Adrenal gland (tissue), 12 donors: ENCODE results near the gene SSX2IP. TPM values are rescaled to one million over a fixed set of nuclear protein-coding genes. Genes with fewer than 3 reads are reported as not detected.

Source experiments
- DNase-seq, 7 donors: peaks; one replicate each; pipeline ENCODE4 v3.0.0-alpha.2; 2019 to 2020
- H3K27ac ChIP-seq, 5 donors: fragments of 200-600 bp; sonication (generic) in 4 of 5; 1 replicate in 3 of 5; 2 replicates in 2 of 5; pipeline versions ENCODE4 v1.5.1 to v1.8.0; 2016 to 2020; ENCODE audit warnings: mild to moderate bottlenecking in 1 of 5
- H3K27me3 ChIP-seq: fragments of 200-600 bp; 2 replicates; pipeline ENCODE4 v1.8.0; 2021
- H3K36me3 ChIP-seq, 2 donors: fragments of 200-600 bp; replicated peaks in 1 of 2; 1 replicate in 1 of 2; 2 replicates in 1 of 2; pipeline versions ENCODE4 v1.5.1 to v1.8.0; 2018 to 2022
- H3K4me1 ChIP-seq, 2 donors: fragments of 200-600 bp; replicated peaks in 1 of 2; 1 replicate in 1 of 2; 2 replicates in 1 of 2; pipeline versions ENCODE4 v1.5.1 to v1.8.0; 2018 to 2021
- H3K4me3 ChIP-seq, 4 donors: fragments of 200-600 bp; sonication (generic) in 3 of 4; one replicate each; pipeline ENCODE4 v1.5.1; 2016 to 2018
- H3K9me3 ChIP-seq, 3 donors: fragments of 200-600 bp; sonication (generic) in 1 of 3; replicated peaks in 1 of 3; 1 replicate in 2 of 3; 2 replicates in 1 of 3; pipeline versions ENCODE4 v1.5.1 to v1.8.0; 2016 to 2021
- POLR2A ChIP-seq, 2 donors: fragments of 450-650 bp; IDR thresholded peaks; one replicate each; pipeline ENCODE4 v1.6.1; 2017; ENCODE audit warnings: antibody characterized with exemption in 2 of 2, mild to moderate bottlenecking in 2 of 2, moderate library complexity in 1 of 2
- WGBS, 4 donors: extraction: QIAGEN DNeasy Blood & Tissue Kit in 2 of 4; methylation state at CpG; one replicate each; pipeline versions ENCODE4 v1.1.5 to v1.1.7; 2013 to 2017; 5-methylcytosine and 5-hydroxymethylcytosine counted together
- intact Hi-C, 2 donors: fragments of 100-400 bp; cut with DNase I; formaldehyde crosslinking; loops; one replicate each; pipeline versions ENCODE4 v1.14.1 to v1.15.0; 2022 to 2023
- polyA plus RNA-seq, 3 donors: library from polyadenylated mRNA; stranded (reverse); fragments of 200-250 nt in 2 of 3; fragments of 350-450 nt in 1 of 3; fragmentation: Illumina TruSeq in 1 of 3; extraction: RNeasy Lipid Tissue Mini Kit (QIAGEN cat#74804) in 1 of 3; gene quantifications; one replicate each; pipeline ENCODE4 v1.2.3, GENCODE V29; 2013 to 2014
- total RNA-seq, 9 donors: library from RNA; depleted of rRNA in 4 of 9; stranded (reverse); fragments of >200 nt in 4 of 9; fragments of 120-200 nt in 1 of 9; fragmentation: NEBNext Ultra II Directional in 1 of 9; extraction: Animal tissue kit (Norgen Biotek cat#: 25700) in 1 of 9; gene quantifications; one replicate each; pipeline versions ENCODE4 v1.1.0 to v1.2.4, GENCODE V29; 2013 to 2023
- TF ChIP-seq, protein P1 (sequence below), 6 experiments: fragments of 450-650 bp in 4 of 6; fragments of 200-600 bp in 2 of 6; sonication (generic) in 1 of 6; IDR thresholded peaks; 1 replicate in 5 of 6; 2 replicates in 1 of 6; pipeline versions ENCODE4 v1.5.1 to v1.8.0; 2016 to 2021; ENCODE audit warnings: antibody characterized with exemption in 6 of 6, mild to moderate bottlenecking in 2 of 6, moderate library complexity in 1 of 6
- donor health status: healthy with polysubstance abuse.
- donor health status: Bipolar disorder and iron deficiency.
- donor health status: DM: yes; HTN: yes; CAD: no.
- donor health status: DM: no; HTN: no; CAD: no.
- donor health status: DM: no; HTN: no; CAD: no.
- donor health status: DM: yes; HTN: yes; CAD: no.

SSX2IP gene
- total and polyA plus RNA-seq, 12 donors, result 1.3 to 10.0 (median 4.1) TPM

DNA sequence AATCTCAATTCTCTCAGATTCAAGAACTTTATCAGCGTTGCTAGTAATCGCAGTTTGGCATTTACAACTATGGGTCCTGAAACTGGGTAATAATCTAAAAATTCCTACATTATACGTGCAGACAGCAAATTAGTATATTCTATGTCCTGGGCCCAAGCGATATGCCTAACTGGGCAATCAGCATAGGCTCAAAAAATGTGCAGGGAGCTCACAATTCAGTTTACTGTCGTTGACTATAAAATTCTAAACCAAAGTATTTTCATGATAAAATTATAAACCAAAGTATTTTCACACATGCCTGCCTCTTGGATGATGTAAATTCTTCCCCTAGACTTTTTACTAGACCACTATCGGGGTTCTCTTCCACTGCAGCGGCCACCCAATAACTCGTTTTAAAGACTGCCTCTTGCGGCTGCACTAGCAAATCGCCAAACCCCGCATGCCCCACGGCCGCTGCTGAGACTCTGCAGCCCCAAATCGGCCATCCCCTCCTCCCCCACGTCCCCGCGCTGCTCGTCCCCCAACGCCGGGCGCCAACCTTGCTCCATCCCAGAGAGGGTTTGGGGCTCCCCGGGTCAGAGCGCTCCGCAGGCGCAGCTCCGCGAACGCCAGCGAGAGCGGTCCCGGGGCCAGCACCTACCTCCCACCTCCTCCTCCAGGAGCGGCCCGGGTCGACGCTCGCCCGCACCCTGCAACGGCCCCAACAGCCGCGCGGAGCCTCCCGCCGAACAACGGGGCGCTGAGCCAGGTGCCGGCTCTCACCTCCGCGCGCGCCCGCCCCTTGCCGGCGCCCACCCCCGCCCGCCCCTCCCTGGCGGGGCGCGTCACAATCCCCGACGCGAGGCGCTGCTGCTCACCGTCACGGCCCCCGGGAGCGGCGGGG lies 506 bp downstream of the SSX2IP start:
- peaks cover 0 to 6% of the 10 kb centered on the region in 2 donors for H3K4me1 ChIP-seq
- intact Hi-C loops, result no loop called here
- TF ChIP-seq POLR2A (IDR thresholded peaks at IDR 0.05), result no peak
- TF ChIP-seq, protein P1, sequence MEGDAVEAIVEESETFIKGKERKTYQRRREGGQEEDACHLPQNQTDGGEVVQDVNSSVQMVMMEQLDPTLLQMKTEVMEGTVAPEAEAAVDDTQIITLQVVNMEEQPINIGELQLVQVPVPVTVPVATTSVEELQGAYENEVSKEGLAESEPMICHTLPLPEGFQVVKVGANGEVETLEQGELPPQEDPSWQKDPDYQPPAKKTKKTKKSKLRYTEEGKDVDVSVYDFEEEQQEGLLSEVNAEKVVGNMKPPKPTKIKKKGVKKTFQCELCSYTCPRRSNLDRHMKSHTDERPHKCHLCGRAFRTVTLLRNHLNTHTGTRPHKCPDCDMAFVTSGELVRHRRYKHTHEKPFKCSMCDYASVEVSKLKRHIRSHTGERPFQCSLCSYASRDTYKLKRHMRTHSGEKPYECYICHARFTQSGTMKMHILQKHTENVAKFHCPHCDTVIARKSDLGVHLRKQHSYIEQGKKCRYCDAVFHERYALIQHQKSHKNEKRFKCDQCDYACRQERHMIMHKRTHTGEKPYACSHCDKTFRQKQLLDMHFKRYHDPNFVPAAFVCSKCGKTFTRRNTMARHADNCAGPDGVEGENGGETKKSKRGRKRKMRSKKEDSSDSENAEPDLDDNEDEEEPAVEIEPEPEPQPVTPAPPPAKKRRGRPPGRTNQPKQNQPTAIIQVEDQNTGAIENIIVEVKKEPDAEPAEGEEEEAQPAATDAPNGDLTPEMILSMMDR (IDR thresholded peaks at IDR 0.05), result peak in 2 of 6 experiments; percentile 35 to 36

DNA sequence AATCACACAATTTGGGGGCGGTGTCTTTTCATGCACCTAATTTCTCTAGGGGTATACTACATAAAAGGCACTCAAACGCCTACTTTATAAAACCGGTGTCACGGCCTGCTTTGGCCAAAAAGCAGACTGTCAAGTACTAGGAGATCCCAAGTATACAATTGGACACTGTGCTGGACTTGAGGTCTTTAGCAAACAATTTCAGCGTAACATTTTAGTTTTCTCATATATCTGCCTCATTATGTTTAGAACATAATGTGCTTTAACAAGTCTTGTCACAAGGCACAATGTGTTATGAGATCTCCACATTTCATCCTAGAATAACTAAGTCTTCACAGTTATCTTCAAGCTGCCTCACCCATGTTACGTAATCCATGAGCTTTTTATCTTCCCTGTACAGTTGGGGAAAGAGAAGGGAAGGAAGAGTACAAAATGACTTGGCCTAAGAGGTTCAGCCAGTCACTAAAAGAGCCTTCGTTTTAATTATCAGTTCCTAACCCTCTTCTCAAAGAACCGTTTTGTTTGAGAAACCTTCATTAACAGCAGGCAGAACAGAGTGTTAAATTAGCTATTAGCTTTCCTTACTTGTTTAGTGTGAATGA lies 1.7 kb downstream of the SSX2IP start:
- TF ChIP-seq, protein P1 (IDR thresholded peaks at IDR 0.05), result no peak
- no peak for TF ChIP-seq POLR2A (IDR thresholded peaks at IDR 0.05)
- Histone ChIP-seq H3K4me3 (no peak overlapping the region), H3K27ac (no peak overlapping the region), H3K27me3 (no peaks in the 10 kb centered on the region), H3K4me1 (peaks cover 0 to 6% of the 10 kb centered on the region in 2 donors), H3K36me3 (no peaks in the 10 kb centered on the region), H3K9me3 (no peaks in the 10 kb centered on the region)
- intact Hi-C loops, result no loop called here
- DNase-seq, result no peak
- 88 to 90% (median 89%) methylated on average over 8 of the region's 8 CpGs for WGBS, 4 donors

More for the DNA sequence above, 506 bp downstream of the SSX2IP start:
- DNase-seq, result peak in 6 of 7 donors; percentile 50 to 80 (median 64)
- peak overlapping the region in 4 of 5 donors; percentile 33 to 91 (median 82) for H3K27ac ChIP-seq
- no peaks in the 10 kb centered on the region for H3K27me3 ChIP-seq
- H3K36me3 ChIP-seq, result no peaks in the 10 kb centered on the region
- whole genome bisulfite sequencing, 4 donors, result 2 to 12% (median 6%) methylated on average over 12 to 67 of the region's 67 CpGs
- H3K9me3 ChIP-seq, result no peaks in the 10 kb centered on the region
- peak overlapping the region; percentile 35 to 94 (median 68) for H3K4me3 ChIP-seq

DNA sequence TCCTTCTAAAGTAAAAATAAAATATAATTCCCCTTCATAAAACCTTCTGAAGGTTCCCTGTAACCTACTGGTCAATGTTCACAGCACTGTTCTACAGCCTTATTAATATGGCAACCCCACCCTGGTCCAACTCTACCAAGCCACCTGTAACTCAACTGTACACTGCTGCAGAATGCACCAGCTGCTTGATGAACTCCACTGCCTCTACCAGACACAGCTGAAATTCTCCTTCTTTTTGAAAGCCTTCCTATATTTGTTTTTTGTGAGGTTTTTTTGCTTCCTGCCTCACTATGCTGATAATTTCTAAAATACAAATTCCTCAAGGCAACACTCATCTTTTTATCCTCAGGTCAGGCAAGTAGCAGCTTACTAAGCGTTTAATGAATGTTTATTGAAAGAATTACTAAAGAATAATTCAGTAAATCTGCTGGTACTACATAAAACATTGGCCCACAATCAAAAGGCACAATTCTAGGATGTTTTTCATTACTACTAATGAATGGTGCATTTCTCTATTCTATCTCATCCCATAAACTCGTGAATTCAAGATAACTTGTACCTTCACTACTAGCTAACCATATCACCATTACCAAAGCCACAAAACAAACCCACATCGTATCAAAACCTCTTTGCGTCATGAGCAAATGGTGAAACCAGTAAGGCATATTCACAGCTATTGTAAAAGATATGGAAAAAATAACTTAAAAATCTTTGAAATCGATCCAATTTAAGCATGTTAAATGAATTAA lies 2.4 kb downstream of the SSX2IP start:
- 90 to 93% (median 91%) methylated on average over 5 of the region's 5 CpGs for WGBS, 4 donors
- TF ChIP-seq, protein P1 (IDR thresholded peaks at IDR 0.05), result no peak
- TF ChIP-seq POLR2A (IDR thresholded peaks at IDR 0.05), result no peak
- Histone ChIP-seq H3K27ac (no peak overlapping the region), H3K9me3 (no peaks in the 10 kb centered on the region), H3K27me3 (no peaks in the 10 kb centered on the region), H3K4me3 (no peak overlapping the region), H3K36me3 (no peaks in the 10 kb centered on the region), H3K4me1 (peaks cover 0 to 6% of the 10 kb centered on the region in 2 donors)
- no peak for DNase-seq
- intact Hi-C loops, result no loop called here

DNA sequence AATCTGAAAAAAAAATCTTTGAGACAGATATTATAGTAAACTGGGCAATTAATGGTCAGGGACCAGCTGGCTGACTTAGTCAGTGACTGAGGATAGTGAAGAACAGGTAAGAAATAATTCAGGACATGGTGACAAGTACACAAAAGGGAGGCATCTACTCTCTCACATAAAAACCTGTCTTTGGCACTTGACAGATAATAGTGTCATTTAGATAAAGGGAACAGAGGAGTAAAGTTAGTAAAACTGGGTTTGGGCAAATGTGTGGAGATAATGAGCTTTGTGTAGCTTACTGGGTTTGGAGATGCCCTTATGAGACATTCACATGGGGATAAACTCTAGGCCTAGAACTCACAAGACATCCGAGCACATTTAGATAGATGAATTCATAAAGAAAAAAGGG lies 4.0 kb downstream of the SSX2IP start:
- Histone ChIP-seq H3K27me3 (no peaks in the 10 kb centered on the region), H3K9me3 (no peaks in the 10 kb centered on the region), H3K4me1 (peaks cover 0 to 6% of the 10 kb centered on the region in 2 donors), H3K27ac (no peak overlapping the region), H3K4me3 (no peak overlapping the region), H3K36me3 (no peaks in the 10 kb centered on the region)
- intact Hi-C loops, result no loop called here
- WGBS, 4 donors, result 87 to 94% (median 92%) methylated on average over 1 of the region's 1 CpG
- TF ChIP-seq, protein P1 (IDR thresholded peaks at IDR 0.05), result no peak
- TF ChIP-seq POLR2A (IDR thresholded peaks at IDR 0.05), result no peak
- DNase-seq, result no peak
